Endothelial cell (in vitro differentiated cells): Measurements from ENCODE around the gene TPPP. TPM values are rescaled to one million over a fixed set of nuclear protein-coding genes. Genes with fewer than 3 reads are reported as not detected.
"Not testable (repeated sequence)": the region's sequence is repeated elsewhere in the genome, so short reads cannot be mapped to it uniquely, and the experiment has no call there.

Experiments
- DNase-seq: peaks from one replicate; pipeline ENCODE4 v3.0.0; 2021; ENCODE audit warnings: low spot score
- H3K27ac Mint-ChIP-seq: one replicate; pipeline ENCODE4 v1.8.0; 2021; ENCODE audit warnings: mixed read lengths, inconsistent platforms; ENCODE audit not compliant: unreplicated experiment
- H3K27me3 Mint-ChIP-seq: one replicate; pipeline ENCODE4 v1.8.0; 2021; ENCODE audit warnings: mild to moderate bottlenecking, moderate library complexity, mixed read lengths, inconsistent platforms; ENCODE audit not compliant: unreplicated experiment
- H3K36me3 Mint-ChIP-seq: one replicate; pipeline ENCODE4 v1.8.0; 2021; ENCODE audit warnings: mild to moderate bottlenecking, low read depth, mixed read lengths, inconsistent platforms; ENCODE audit not compliant: unreplicated experiment
- H3K4me1 Mint-ChIP-seq: one replicate; pipeline ENCODE4 v1.8.0; 2021; ENCODE audit warnings: mild to moderate bottlenecking, mixed read lengths, inconsistent platforms; ENCODE audit not compliant: unreplicated experiment
- H3K4me3 Mint-ChIP-seq: one replicate; pipeline ENCODE4 v1.8.0; 2021; ENCODE audit warnings: mild to moderate bottlenecking, mixed read lengths, inconsistent platforms; ENCODE audit not compliant: unreplicated experiment
- H3K9me3 Mint-ChIP-seq: one replicate; pipeline ENCODE4 v1.8.0; 2021; ENCODE audit warnings: mixed read lengths, inconsistent platforms; ENCODE audit not compliant: unreplicated experiment
- long read RNA-seq: library from polyadenylated mRNA; unstranded; transcript quantifications from one replicate; pipeline ENCODE4 v2.0.0, GENCODE V29; 2020; ENCODE audit not compliant: unreplicated experiment
- total RNA-seq: library from RNA; stranded (reverse); fragmentation: NEBNext Ultra II Directional; extraction: Animal tissue kit (Norgen Biotek cat#: 25700); gene quantifications from one replicate; pipeline ENCODE4 v1.2.1, GENCODE V29; 2021; ENCODE audit not compliant: unreplicated experiment

TPPP gene
- total RNA-seq = 0.05 TPM
- long read RNA-seq, partial matches to known transcripts = 0 of 1 reads
- long read RNA-seq, other reads (novel, unspliced or antisense) = 1 of 1 reads

- peak; percentile 53 for DNase-seq
- not testable (repeated sequence) for H3K27me3 Mint-ChIP-seq, H3K4me1 Mint-ChIP-seq, H3K27ac Mint-ChIP-seq, H3K9me3 Mint-ChIP-seq, H3K36me3 Mint-ChIP-seq, H3K4me3 Mint-ChIP-seq
Measured at GRCh38 chr5:693271-694041, at the start of gene TPPP. Gene TPPP (minus strand): TSS chr5:693352. CDS start chr5:678060, 15,292 bp downstream.

- H3K4me1 Mint-ChIP-seq, H3K27ac Mint-ChIP-seq, H3K9me3 Mint-ChIP-seq, H3K4me3 Mint-ChIP-seq, DNase-seq, H3K36me3 Mint-ChIP-seq, H3K27me3 Mint-ChIP-seq: not testable (repeated sequence)
Measured at GRCh38 chr5:742276-742675, 49.1 kb upstream of the TPPP start.

DNA sequence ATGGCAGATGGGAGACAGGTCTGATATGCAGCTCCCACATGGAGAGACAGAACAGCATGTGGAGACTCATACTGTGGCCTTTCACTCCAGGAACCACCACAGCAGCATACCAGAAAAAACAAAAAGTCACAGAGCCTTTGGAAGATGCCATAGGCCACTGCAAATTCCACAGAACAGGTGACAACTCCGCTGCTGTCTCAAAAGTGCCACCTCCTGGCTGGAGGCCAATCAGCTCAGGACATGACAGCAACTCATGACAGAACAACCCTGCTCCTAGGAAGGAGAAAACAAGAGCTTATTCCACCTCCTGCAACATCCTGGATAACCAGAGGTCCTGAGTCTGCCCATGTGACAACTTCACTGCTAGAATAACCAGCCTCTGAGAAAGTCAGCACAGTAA is 41.0 kb upstream of the TPPP start:
- H3K27me3 Mint-ChIP-seq, H3K36me3 Mint-ChIP-seq, DNase-seq, H3K9me3 Mint-ChIP-seq, H3K4me1 Mint-ChIP-seq, H3K27ac Mint-ChIP-seq, H3K4me3 Mint-ChIP-seq: not testable (repeated sequence)

GRCh38 chr5:732754-733454 is 39.8 kb upstream of the TPPP start:
- H3K4me1 Mint-ChIP-seq, H3K36me3 Mint-ChIP-seq, H3K4me3 Mint-ChIP-seq, H3K27me3 Mint-ChIP-seq, H3K9me3 Mint-ChIP-seq, DNase-seq, H3K27ac Mint-ChIP-seq: not testable (repeated sequence)

DNA sequence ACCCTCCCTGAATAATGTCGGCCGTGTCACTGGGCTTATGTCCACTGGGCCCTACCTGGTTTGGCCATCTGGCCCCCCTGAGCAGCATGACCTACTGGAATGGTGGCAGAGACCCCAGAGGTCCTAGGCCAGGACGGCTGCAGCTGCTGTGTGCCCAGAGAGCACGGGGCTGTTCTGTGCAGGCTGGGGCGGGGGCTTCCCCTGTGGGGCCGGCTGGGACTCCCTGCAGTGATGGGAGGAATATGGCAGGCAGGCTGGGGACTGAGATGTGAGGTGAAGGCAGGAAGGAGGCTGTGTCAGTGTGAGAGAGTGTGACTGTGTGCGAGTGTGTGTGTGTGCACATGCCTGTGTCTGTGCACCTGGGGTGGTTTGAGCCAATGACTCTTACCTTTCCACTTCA is 36.1 kb upstream of the TPPP start:
- H3K9me3 Mint-ChIP-seq, H3K27ac Mint-ChIP-seq, H3K27me3 Mint-ChIP-seq, H3K36me3 Mint-ChIP-seq, H3K4me3 Mint-ChIP-seq, H3K4me1 Mint-ChIP-seq, DNase-seq: not testable (repeated sequence)

- not testable (repeated sequence) for DNase-seq, H3K4me1 Mint-ChIP-seq, H3K4me3 Mint-ChIP-seq, H3K27ac Mint-ChIP-seq, H3K9me3 Mint-ChIP-seq, H3K36me3 Mint-ChIP-seq, H3K27me3 Mint-ChIP-seq
Measured at GRCh38 chr5:727087-727486, 33.9 kb upstream of the TPPP start.

GRCh38 chr5:723865-724264 is 30.7 kb upstream of the TPPP start:
- not testable (repeated sequence) for DNase-seq, H3K27ac Mint-ChIP-seq, H3K9me3 Mint-ChIP-seq, H3K36me3 Mint-ChIP-seq, H3K4me3 Mint-ChIP-seq, H3K4me1 Mint-ChIP-seq, H3K27me3 Mint-ChIP-seq

DNA sequence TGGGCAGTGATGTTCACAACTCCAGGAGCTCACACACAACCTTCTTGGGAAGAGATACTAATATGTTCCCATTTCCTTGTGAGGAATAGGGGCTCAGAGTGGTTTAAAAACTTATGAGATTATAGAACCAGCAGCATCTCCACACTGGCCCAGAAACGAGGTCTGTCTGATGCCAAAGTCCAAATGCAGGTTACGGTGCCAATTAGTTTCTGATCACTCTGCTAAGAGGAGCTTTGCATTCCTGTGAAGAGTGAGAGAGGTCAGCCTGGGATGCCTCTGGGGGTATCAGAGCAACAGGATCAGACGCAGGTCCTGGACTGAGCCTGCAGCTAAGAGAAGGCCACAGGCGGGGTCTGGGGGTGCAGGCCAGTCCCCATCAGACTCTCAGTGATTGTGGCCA is 30.2 kb upstream of the TPPP start:
- not testable (repeated sequence) for H3K27me3 Mint-ChIP-seq, H3K4me3 Mint-ChIP-seq, H3K27ac Mint-ChIP-seq, H3K9me3 Mint-ChIP-seq, H3K36me3 Mint-ChIP-seq, H3K4me1 Mint-ChIP-seq, DNase-seq

DNA sequence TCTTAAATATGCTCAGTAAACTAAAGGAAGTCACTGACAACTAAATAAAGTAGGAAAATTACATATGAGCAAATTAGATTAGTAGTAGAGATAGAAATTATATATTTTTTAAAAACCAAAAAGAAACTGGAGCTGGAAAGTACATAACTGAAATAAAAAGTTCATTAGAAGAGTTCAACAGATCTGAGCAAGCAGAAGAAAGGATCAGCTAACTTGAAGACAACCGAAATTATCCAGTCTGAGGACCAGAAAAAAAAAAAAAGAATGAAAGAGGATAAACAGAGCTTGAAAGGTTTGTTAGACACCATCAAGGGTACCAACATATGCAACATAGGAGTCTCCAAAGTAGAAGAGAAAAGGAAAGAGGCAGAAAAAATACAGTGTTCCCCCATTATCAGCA is 26.2 kb upstream of the TPPP start:
- not testable (repeated sequence) for H3K4me1 Mint-ChIP-seq, H3K36me3 Mint-ChIP-seq, H3K27me3 Mint-ChIP-seq, H3K4me3 Mint-ChIP-seq, H3K27ac Mint-ChIP-seq, DNase-seq, H3K9me3 Mint-ChIP-seq
